ENCODE data around the gene LMTK2. TPM values are rescaled to one million over a fixed set of nuclear protein-coding genes. Genes with fewer than 3 reads are reported as not detected.

LMTK2 gene
- total and polyA plus RNA-seq, 7 donors: 3.0 to 19.9 (median 17.0) TPM

- no peak overlapping the region for H3K4me3 ChIP-seq
- no peaks in the 10 kb centered on the region for H3K27me3 ChIP-seq
- no peak for DNase-seq
- 87 to 93% methylated on average over 16 of the region's 16 CpGs for WGBS, 2 donors
- TF ChIP-seq EP300 (IDR thresholded peaks at IDR 0.05) (no peak), CTCF (IDR thresholded peaks at IDR 0.05) (no peak), POLR2AphosphoS5 (IDR thresholded peaks at IDR 0.05) (no peak)
- no peak overlapping the region for H3K27ac ChIP-seq
- H3K4me1 ChIP-seq: no peaks in the 10 kb centered on the region
- intact Hi-C loops (cut with DNase I): no loop called here
- H3K9me3 ChIP-seq: no peaks in the 10 kb centered on the region
- peaks cover 7 to 46% (median 11%) of the 10 kb centered on the region in 4 donors for H3K36me3 ChIP-seq
These were observed 90.3 kb downstream of the LMTK2 start for GRCh38 chr7:98196706-98197605.

GRCh38 chr7:98199131-98199530, 92.5 kb downstream of the LMTK2 start:
- H3K36me3 ChIP-seq: peaks cover 5 to 37% (median 9%) of the 10 kb centered on the region in 4 donors
- no peak for DNase-seq
- H3K27ac ChIP-seq: no peak overlapping the region
- H3K4me3 ChIP-seq: no peak overlapping the region
- no peaks in the 10 kb centered on the region for H3K9me3 ChIP-seq
- TF ChIP-seq CTCF (IDR thresholded peaks at IDR 0.05) (no peak), POLR2AphosphoS5 (IDR thresholded peaks at IDR 0.05) (no peak), POLR2A (IDR thresholded peaks at IDR 0.05) (no peak), EP300 (IDR thresholded peaks at IDR 0.05) (no peak)
- intact Hi-C loops (cut with DNase I): no loop called here
- H3K27me3 ChIP-seq: no peaks in the 10 kb centered on the region
- no peaks in the 10 kb centered on the region for H3K4me1 ChIP-seq
- 87 to 96% methylated on average over 5 of the region's 5 CpGs for WGBS, 2 donors

- H3K4me3 ChIP-seq: no peak overlapping the region
- TF ChIP-seq POLR2AphosphoS5 (IDR thresholded peaks at IDR 0.05): no peak
- TF ChIP-seq EP300 (IDR thresholded peaks at IDR 0.05): no peak
- TF ChIP-seq POLR2A (IDR thresholded peaks at IDR 0.05): no peak
- no peak for TF ChIP-seq CTCF (IDR thresholded peaks at IDR 0.05)
- no peaks in the 10 kb centered on the region for H3K9me3 ChIP-seq
- H3K36me3 ChIP-seq: peaks cover 5 to 37% (median 18%) of the 10 kb centered on the region in 4 donors
- 63 to 88% methylated on average over 6 of the region's 6 CpGs for WGBS, 2 donors
- H3K27me3 ChIP-seq: no peaks in the 10 kb centered on the region
- no peaks in the 10 kb centered on the region for H3K4me1 ChIP-seq
- DNase-seq: no peak
- H3K27ac ChIP-seq: no peak overlapping the region
- intact Hi-C loops (cut with DNase I): no loop called here
These were observed 93.7 kb downstream of the LMTK2 start for GRCh38 chr7:98200364-98200763.

GRCh38 chr7:98202367-98203195, 95.9 kb downstream of the LMTK2 start:
- no peaks in the 10 kb centered on the region for H3K27me3 ChIP-seq
- DNase-seq: no peak
- H3K4me1 ChIP-seq: no peaks in the 10 kb centered on the region
- peaks cover 0 to 46% (median 29%) of the 10 kb centered on the region in 4 donors for H3K36me3 ChIP-seq
- no peak overlapping the region for H3K27ac ChIP-seq
- H3K4me3 ChIP-seq: no peak overlapping the region
- intact Hi-C loops (cut with DNase I): no loop called here
- no peak for TF ChIP-seq POLR2AphosphoS5 (IDR thresholded peaks at IDR 0.05)
- TF ChIP-seq EP300 (IDR thresholded peaks at IDR 0.05): no peak
- no peak for TF ChIP-seq POLR2A (IDR thresholded peaks at IDR 0.05)
- TF ChIP-seq CTCF (IDR thresholded peaks at IDR 0.05): no peak
- H3K9me3 ChIP-seq: no peaks in the 10 kb centered on the region
- 52 to 87% methylated on average over 15 of the region's 15 CpGs for WGBS, 2 donors

Measured in sigmoid colon (tissue), 7 donors.